Esophagus (tissue), 2 donors: ENCODE results near the gene IFT27. TPM values are rescaled to one million over a fixed set of nuclear protein-coding genes. Genes with fewer than 3 reads are reported as not detected.
A peak's percentile ranks its signal among the peaks of the same experiment; 100 is the strongest.

Source experiments
- H3K27ac ChIP-seq, 2 donors: one replicate each; pipeline ENCODE4 v1.5.1; 2013; ENCODE audit warnings: low read depth in 2 of 2, mild to moderate bottlenecking in 2 of 2, inconsistent platforms in 1 of 2, low read length in 1 of 2, moderate library complexity in 1 of 2
- H3K27me3 ChIP-seq, 2 donors: one replicate each; pipeline ENCODE4 v1.6.1; 2013; ENCODE audit warnings: low read length in 2 of 2, control low read depth in 1 of 2, mild to moderate bottlenecking in 1 of 2; ENCODE audit not compliant: insufficient read depth in 2 of 2, control insufficient read depth in 1 of 2
- H3K36me3 ChIP-seq, 2 donors: one replicate each; pipeline ENCODE4 v1.6.1; 2013; ENCODE audit warnings: low read length in 1 of 2; ENCODE audit not compliant: control insufficient read depth in 2 of 2, insufficient read depth in 2 of 2
- H3K4me1 ChIP-seq, 2 donors: one replicate each; pipeline ENCODE4 v1.6.1; 2013; ENCODE audit warnings: low read length in 1 of 2; ENCODE audit not compliant: control insufficient read depth in 2 of 2, insufficient read depth in 2 of 2
- H3K4me3 ChIP-seq, 2 donors: one replicate each; pipeline ENCODE4 v1.5.1; 2013; ENCODE audit warnings: low read length in 2 of 2, mild to moderate bottlenecking in 2 of 2, low read depth in 1 of 2, moderate library complexity in 1 of 2
- H3K9me3 ChIP-seq, 2 donors: one replicate each; pipeline ENCODE4 v1.6.1; 2013; ENCODE audit warnings: mild to moderate bottlenecking in 2 of 2, low read depth in 1 of 2, low read length in 1 of 2, moderate library complexity in 1 of 2; ENCODE audit not compliant: control insufficient read depth in 2 of 2, insufficient read depth in 1 of 2
- WGBS, 2 donors: extraction: QIAGEN DNeasy Blood & Tissue Kit; methylation state at CpG; one replicate each; pipeline ENCODE4 v1.1.7; 2013; 5-methylcytosine and 5-hydroxymethylcytosine counted together
- polyA plus RNA-seq, 2 donors: library from polyadenylated mRNA; stranded (reverse); fragments of 200-250 nt; gene quantifications; one replicate each; pipeline ENCODE4 v1.2.3, GENCODE V29; 2013
- donor health status: healthy with polysubstance abuse.
- donor health status: Bipolar disorder and iron deficiency.

IFT27 gene, protein sequence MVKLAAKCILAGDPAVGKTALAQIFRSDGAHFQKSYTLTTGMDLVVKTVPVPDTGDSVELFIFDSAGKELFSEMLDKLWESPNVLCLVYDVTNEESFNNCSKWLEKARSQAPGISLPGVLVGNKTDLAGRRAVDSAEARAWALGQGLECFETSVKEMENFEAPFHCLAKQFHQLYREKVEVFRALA
- 10 to 100 TPM; 10.3 to 16.0 TPM for polyA plus RNA-seq

GRCh38 chr22:36775964-36776669 is at the start of gene IFT27:
Gene IFT27 (minus strand): TSS chr22:36776119. CDS start chr22:36775707, 412 bp downstream.
- peaks cover 0 to 3% of the 10 kb centered on the region in 2 donors for H3K4me1 ChIP-seq

DNA sequence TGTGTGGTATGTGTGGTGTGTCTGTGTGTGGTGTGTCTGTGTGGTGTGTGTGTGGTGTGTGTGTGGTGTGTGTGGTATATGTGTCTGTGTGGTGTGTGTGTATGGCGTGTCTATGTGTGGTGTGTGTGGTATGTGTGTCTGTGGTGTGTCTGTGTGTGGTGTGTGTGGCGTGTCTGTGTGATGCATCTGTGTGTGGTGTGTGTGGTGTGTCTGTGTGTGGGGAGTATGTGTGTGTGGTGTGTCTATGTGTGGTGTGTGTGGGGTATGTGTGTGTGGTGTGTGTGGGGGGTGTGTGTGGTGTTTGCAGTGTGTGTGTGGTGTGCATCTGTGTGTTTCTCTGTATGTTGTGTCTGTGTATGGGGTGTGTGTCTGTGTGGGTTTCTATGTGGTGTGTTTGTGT is 48.7 kb upstream of the IFT27 start:
- Histone ChIP-seq H3K36me3 (no peaks in the 10 kb centered on the region), H3K4me1 (peaks cover 0 to 2% of the 10 kb centered on the region in 2 donors), H3K27me3 (no peaks in the 10 kb centered on the region), H3K27ac (no peak overlapping the region), H3K9me3 (no peaks in the 10 kb centered on the region), H3K4me3 (no peak overlapping the region)
- WGBS, 2 donors, result 92 to 98% methylated on average over 2 of the region's 2 CpGs

More at GRCh38 chr22:36775964-36776669, at the start of gene IFT27:
- 0% methylated on average over 43 of the region's 43 CpGs for WGBS, 2 donors
- H3K4me3 ChIP-seq, result peak within 1 kb of the TSS; percentile 72 to 77
- no peaks in the 10 kb centered on the region for H3K36me3 ChIP-seq
- no peaks in the 10 kb centered on the region for H3K9me3 ChIP-seq
- peak within 1 kb of the TSS; percentile 83 to 86 for H3K27ac ChIP-seq
- no peaks in the 10 kb centered on the region for H3K27me3 ChIP-seq

DNA sequence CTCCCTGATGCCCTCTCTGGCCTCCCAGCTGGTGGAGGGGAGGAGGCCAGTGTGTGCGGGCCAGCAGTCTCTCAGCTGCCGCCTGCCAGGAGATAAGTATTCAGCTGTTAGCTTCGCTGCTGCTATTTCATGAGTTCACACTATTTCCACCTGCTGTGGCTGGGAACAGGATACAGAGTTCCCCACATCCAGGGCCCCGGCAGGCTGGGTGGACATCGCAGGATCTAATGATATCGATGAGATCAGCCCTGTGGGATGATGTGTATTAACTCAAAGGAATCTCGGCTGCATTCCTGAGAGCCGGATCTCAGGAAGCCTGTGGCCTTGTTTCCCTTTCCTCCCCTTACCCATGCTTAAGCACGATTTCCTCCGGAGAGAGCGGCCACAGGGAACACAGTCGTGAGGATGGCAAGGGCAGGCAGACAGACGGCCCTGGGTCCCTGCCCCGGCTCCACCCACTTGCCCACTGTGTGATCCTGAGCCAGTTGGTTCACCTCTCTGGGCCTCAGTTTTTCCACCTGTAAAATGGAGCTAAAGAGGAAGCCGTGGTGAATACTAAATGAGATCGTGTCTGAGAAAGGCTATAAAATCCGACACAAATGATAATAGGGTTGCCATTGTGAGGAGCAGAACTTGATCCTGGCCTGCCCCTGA is 47.4 kb upstream of the IFT27 start:
- H3K4me3 ChIP-seq, result no peak overlapping the region
- no peaks in the 10 kb centered on the region for H3K9me3 ChIP-seq
- H3K27me3 ChIP-seq, result peaks cover 0 to 2% of the 10 kb centered on the region in 2 donors
- no peak overlapping the region for H3K27ac ChIP-seq
- H3K36me3 ChIP-seq, result no peaks in the 10 kb centered on the region
- H3K4me1 ChIP-seq, result peaks cover 0 to 2% of the 10 kb centered on the region in 2 donors
- WGBS, 2 donors, result 50 to 68% methylated on average over 17 of the region's 17 CpGs

DNA sequence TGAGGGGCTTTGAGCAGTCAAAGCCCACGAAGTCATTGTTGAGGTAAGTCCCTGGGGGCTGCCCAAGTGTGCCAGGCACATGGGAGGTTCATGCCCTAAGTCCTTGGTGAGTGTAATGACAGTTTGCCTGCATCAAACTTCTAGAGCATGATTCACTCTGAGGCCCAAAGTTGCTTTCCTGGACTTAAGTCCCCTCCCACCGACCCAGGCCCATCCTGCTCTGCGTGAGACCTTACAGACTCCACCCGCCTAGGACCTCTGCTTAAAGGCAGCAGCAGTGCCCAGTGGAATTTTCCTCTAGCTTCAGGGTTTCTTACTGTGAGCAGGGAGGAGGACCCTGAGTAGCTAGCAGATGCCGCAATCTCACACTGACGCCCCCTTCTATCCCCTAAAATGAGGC is 46.7 kb upstream of the IFT27 start:
- Histone ChIP-seq H3K27ac (no peak overlapping the region), H3K27me3 (peaks cover 0 to 2% of the 10 kb centered on the region in 2 donors), H3K4me1 (peaks cover 0 to 2% of the 10 kb centered on the region in 2 donors), H3K9me3 (no peaks in the 10 kb centered on the region), H3K4me3 (no peak overlapping the region), H3K36me3 (no peaks in the 10 kb centered on the region)
- 75 to 78% methylated on average over 6 of the region's 6 CpGs for WGBS, 2 donors

DNA sequence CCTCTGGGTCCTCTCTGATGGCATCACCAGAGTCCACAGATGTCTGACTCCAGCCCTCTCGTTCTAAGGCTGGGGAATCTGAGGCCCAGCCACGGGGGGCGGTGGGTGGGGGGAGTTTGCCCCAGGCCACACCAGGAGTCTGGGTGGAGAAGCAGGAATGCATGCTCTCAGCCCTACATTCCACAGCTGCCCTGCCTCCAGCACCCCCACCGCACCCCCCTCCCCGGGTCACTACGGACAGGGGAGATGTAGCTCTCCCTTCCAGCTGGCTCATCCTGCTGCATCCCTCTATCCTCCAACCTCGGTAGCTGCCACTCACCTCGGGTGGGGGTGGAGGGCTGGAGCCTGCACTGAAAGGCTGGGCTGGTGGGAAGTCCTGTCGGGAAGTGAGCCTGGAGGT is 43.2 kb upstream of the IFT27 start:
- Histone ChIP-seq H3K4me3 (no peak overlapping the region), H3K27me3 (peaks cover 2 to 6% of the 10 kb centered on the region in 2 donors), H3K27ac (no peak overlapping the region), H3K36me3 (no peaks in the 10 kb centered on the region), H3K4me1 (peaks cover 0 to 4% of the 10 kb centered on the region in 2 donors), H3K9me3 (no peaks in the 10 kb centered on the region)
- 31% methylated on average over 9 of the region's 9 CpGs for WGBS, 2 donors

DNA sequence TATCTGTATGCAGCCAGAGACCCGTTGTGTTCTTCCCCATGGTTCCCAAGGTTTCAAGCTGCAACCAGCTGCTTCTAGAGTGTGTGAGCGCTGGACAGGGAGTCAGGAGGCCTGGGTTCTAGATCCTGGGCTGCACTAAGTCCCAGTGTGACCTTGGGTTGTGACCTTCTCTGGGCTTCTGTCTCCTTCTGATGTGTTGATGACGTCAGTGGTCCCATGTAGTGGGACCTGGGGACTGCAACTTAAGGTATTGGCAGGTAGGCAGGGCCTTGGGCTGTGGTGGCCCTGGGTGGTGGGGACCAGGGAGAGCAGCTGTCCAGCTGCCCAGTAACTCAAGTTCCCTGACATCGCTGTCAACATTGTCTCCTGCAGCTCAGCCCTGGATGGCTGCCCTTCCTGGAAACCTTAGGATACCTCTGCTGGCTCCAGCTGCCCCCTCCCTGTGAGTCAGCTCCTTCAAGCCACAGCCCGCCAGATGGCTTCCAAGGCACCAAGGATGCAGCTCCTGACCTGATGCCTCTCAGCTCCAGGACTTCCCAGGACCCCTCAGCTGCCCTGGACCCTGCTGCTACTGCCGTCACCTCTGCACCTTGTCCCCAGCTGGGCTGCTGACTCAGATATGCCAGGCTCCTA is 42.2 kb upstream of the IFT27 start:
- H3K27ac ChIP-seq, result no peak overlapping the region
- peaks cover 2 to 6% of the 10 kb centered on the region in 2 donors for H3K27me3 ChIP-seq
- H3K4me1 ChIP-seq, result peaks cover 0 to 2% of the 10 kb centered on the region in 2 donors
- H3K9me3 ChIP-seq, result no peaks in the 10 kb centered on the region
- no peaks in the 10 kb centered on the region for H3K36me3 ChIP-seq
- H3K4me3 ChIP-seq, result no peak overlapping the region
- WGBS, 2 donors, result 63 to 73% methylated on average over 6 of the region's 6 CpGs

GRCh38 chr22:36817525-36817848 is 41.6 kb upstream of the IFT27 start:
- Histone ChIP-seq H3K36me3 (no peaks in the 10 kb centered on the region), H3K4me3 (no peak overlapping the region), H3K9me3 (no peaks in the 10 kb centered on the region), H3K27me3 (peaks cover 2 to 6% of the 10 kb centered on the region in 2 donors), H3K4me1 (peaks cover 0 to 2% of the 10 kb centered on the region in 2 donors), H3K27ac (no peak overlapping the region)
- WGBS, 2 donors, result 34 to 48% methylated on average over 5 of the region's 5 CpGs

GRCh38 chr22:36816636-36817524 is 41.0 kb upstream of the IFT27 start, which contains the start of gene PVALB:
Gene PVALB (minus strand): TSS chr22:36817035. CDS start chr22:36817005, 30 bp downstream.
- Histone ChIP-seq H3K4me1 (peaks cover 0 to 2% of the 10 kb centered on the region in 2 donors), H3K27me3 (peaks cover 2 to 6% of the 10 kb centered on the region in 2 donors), H3K36me3 (no peaks in the 10 kb centered on the region), H3K27ac (no peak within 1 kb of the TSS), H3K9me3 (no peaks in the 10 kb centered on the region), H3K4me3 (peak within 1 kb of the TSS in 1 of 2 donors; percentile 18)
- WGBS, 2 donors, result 2 to 3% methylated on average over 69 to 75 of the region's 75 CpGs

GRCh38 chr22:36816339-36816635 is 40.4 kb upstream of the IFT27 start:
- Histone ChIP-seq H3K4me3 (no peak overlapping the region), H3K9me3 (no peaks in the 10 kb centered on the region), H3K27ac (no peak overlapping the region), H3K4me1 (peaks cover 0 to 2% of the 10 kb centered on the region in 2 donors), H3K36me3 (no peaks in the 10 kb centered on the region), H3K27me3 (peaks cover 2 to 6% of the 10 kb centered on the region in 2 donors)
- WGBS, 2 donors, result 1 to 5% methylated on average over 10 to 12 of the region's 12 CpGs
